CD14-positive monocyte (primary cell): ENCODE data around the gene CNIH2. TPM values are rescaled to one million over a fixed set of nuclear protein-coding genes. Genes with fewer than 3 reads are reported as not detected.

Experiments used
- DNase-seq, 3 donors: peaks; one replicate each; pipeline ENCODE4 v3.0.0-alpha.2; 2011 to 2022
- H2AFZ ChIP-seq: 2 replicates; pipeline ENCODE4 v1.6.0; 2012; ENCODE audit warnings: mild to moderate bottlenecking, low read depth, low read length, inconsistent platforms; ENCODE audit not compliant: insufficient read depth, poor library complexity, severe bottlenecking
- H3K27ac ChIP-seq, 2 donors: 1 replicate in 1 of 2; 2 replicates in 1 of 2; pipeline ENCODE4 v1.5.1; 2012 to 2013; ENCODE audit warnings: low read length in 2 of 2, control low read depth in 1 of 2, inconsistent platforms in 1 of 2, low read depth in 1 of 2, mild to moderate bottlenecking in 1 of 2
- H3K27me3 ChIP-seq, 2 donors: one replicate each; pipeline versions ENCODE4 v1.6.0 to v1.6.1; 2011 to 2013; ENCODE audit warnings: low read length in 2 of 2; ENCODE audit not compliant: control insufficient read depth in 2 of 2, insufficient read depth in 2 of 2
- H3K36me3 ChIP-seq, 2 donors: replicated peaks in 1 of 2; 1 replicate in 1 of 2; 2 replicates in 1 of 2; pipeline versions ENCODE4 v1.5.1 to v1.6.1; 2012 to 2013; ENCODE audit warnings: low read length in 2 of 2, control low read depth in 1 of 2, inconsistent platforms in 1 of 2, mild to moderate bottlenecking in 1 of 2; ENCODE audit not compliant: insufficient read depth in 2 of 2, control insufficient read depth in 1 of 2
- H3K4me1 ChIP-seq, 2 donors: 1 replicate in 1 of 2; 2 replicates in 1 of 2; pipeline versions ENCODE4 v1.5.1 to v1.6.1; 2012 to 2013; ENCODE audit warnings: low read length in 2 of 2, control low read depth in 1 of 2, inconsistent platforms in 1 of 2, mild to moderate bottlenecking in 1 of 2, moderate library complexity in 1 of 2; ENCODE audit not compliant: insufficient read depth in 2 of 2, control insufficient read depth in 1 of 2
- H3K4me2 ChIP-seq: replicated peaks from 2 replicates; pipeline ENCODE3; 2012; ENCODE audit warnings: low read length, moderate library complexity, mild to moderate bottlenecking; ENCODE audit not compliant: poor library complexity, severe bottlenecking; ENCODE audit errors: extremely low read depth
- H3K4me3 ChIP-seq, 3 experiments: fragments of 200-600 bp in 1 of 3; sonication (generic) in 1 of 3; replicated peaks in 1 of 3; 1 replicate in 2 of 3; 2 replicates in 1 of 3; pipeline ENCODE4 v1.5.1; 2011 to 2013; ENCODE audit warnings: low read length in 3 of 3, mild to moderate bottlenecking in 3 of 3, control low read depth in 2 of 3, low read depth in 2 of 3, inconsistent platforms in 1 of 3, moderate library complexity in 1 of 3
- H3K79me2 ChIP-seq: 2 replicates; pipeline ENCODE4 v1.6.0; 2012; ENCODE audit warnings: mild to moderate bottlenecking, control low read depth, inconsistent platforms, low read length, moderate library complexity; ENCODE audit not compliant: insufficient read depth
- H3K9ac ChIP-seq: 2 replicates; pipeline ENCODE4 v1.6.0; 2017; ENCODE audit warnings: low read length, mild to moderate bottlenecking; ENCODE audit not compliant: insufficient read depth, poor library complexity, severe bottlenecking
- H3K9me3 ChIP-seq, 2 donors: replicated peaks in 1 of 2; 1 replicate in 1 of 2; 2 replicates in 1 of 2; pipeline versions ENCODE4 v1.5.1 to v1.6.1; 2012 to 2013; ENCODE audit warnings: low read length in 2 of 2, control low read depth in 1 of 2; ENCODE audit not compliant: control insufficient read depth in 1 of 2, insufficient read depth in 1 of 2
- H4K20me1 ChIP-seq: 2 replicates; pipeline ENCODE4 v1.6.0; 2012; ENCODE audit warnings: mild to moderate bottlenecking, low read length, control low read depth, moderate library complexity; ENCODE audit not compliant: insufficient read depth
- H3K27ac Mint-ChIP-seq, 7 donors: one replicate each; pipeline ENCODE4 v1.8.0; 2020; ENCODE audit warnings: mild to moderate bottlenecking in 7 of 7, mixed read lengths in 7 of 7, moderate library complexity in 6 of 7, inconsistent platforms in 2 of 7
- H3K27me3 Mint-ChIP-seq, 3 donors: one replicate each; pipeline ENCODE4 v1.8.0; 2021 to 2022; ENCODE audit warnings: low read depth in 3 of 3, mild to moderate bottlenecking in 3 of 3, mixed read lengths in 3 of 3, moderate library complexity in 3 of 3, inconsistent platforms in 1 of 3
- H3K36me3 Mint-ChIP-seq, 2 donors: one replicate each; pipeline ENCODE4 v1.8.0; 2020; ENCODE audit warnings: mixed read lengths in 2 of 2, inconsistent platforms in 1 of 2, mild to moderate bottlenecking in 1 of 2
- H3K4me1 Mint-ChIP-seq: one replicate; pipeline ENCODE4 v1.8.0; 2020; ENCODE audit warnings: mild to moderate bottlenecking, mixed read lengths
- H3K4me3 Mint-ChIP-seq, 2 donors: one replicate each; pipeline ENCODE4 v1.8.0; 2020; ENCODE audit warnings: mild to moderate bottlenecking in 2 of 2, mixed read lengths in 2 of 2, moderate library complexity in 1 of 2
- H3K9me3 Mint-ChIP-seq, 7 donors: one replicate each; pipeline ENCODE4 v1.8.0; 2020 to 2022; ENCODE audit warnings: mixed read lengths in 7 of 7, mild to moderate bottlenecking in 6 of 7, moderate library complexity in 6 of 7, inconsistent platforms in 2 of 7
- CTCF ChIP-seq: fragments of 200-600 bp; IDR thresholded peaks from one replicate; pipeline ENCODE4 v1.8.0; 2022; ENCODE audit warnings: antibody characterized with exemption, mild to moderate bottlenecking
- WGBS: methylation state at CpG from one replicate; pipeline ENCODE4 v1.1.5; 2013; ENCODE audit warnings: missing lambda C conversion rate; ENCODE audit not compliant: insufficient coverage; 5-methylcytosine and 5-hydroxymethylcytosine counted together
- intact Hi-C, 2 donors: fragments of 100-400 bp; cut with micrococcal nuclease; formaldehyde crosslinking; loops; one replicate each; pipeline versions ENCODE4 v1.15.0 to v1.15.1; 2023
- polyA plus RNA-seq, 3 donors: library from polyadenylated mRNA; depleted of rRNA in 1 of 3; unstranded in 2 of 3; stranded (reverse) in 1 of 3; fragments of 300-500 nt in 2 of 3; fragments of >200 nt in 1 of 3; fragmentation: Illumina TruSeq in 2 of 3; gene quantifications; 1 replicate in 2 of 3; 2 replicates in 1 of 3; pipeline ENCODE4 v1.2.3, GENCODE V29; 2012 to 2021

CNIH2 gene
- polyA plus RNA-seq, 3 donors: 1.2 TPM; not detected in 2

GRCh38 chr11:66285250-66285947 lies 7.4 kb downstream of the CNIH2 start:
- peaks cover 7 to 9% of the 10 kb centered on the region in 2 donors for H3K27me3 ChIP-seq
- TF ChIP-seq CTCF: no peak
- intact Hi-C loops: no loop called here
- no peak overlapping the region for H3K4me2 ChIP-seq
- peaks cover 3 to 14% of the 10 kb centered on the region in 2 donors for H3K36me3 ChIP-seq
- peaks cover 25% of the 10 kb centered on the region for H4K20me1 ChIP-seq
- no peak overlapping the region for H3K9ac ChIP-seq
- Mint-ChIP-seq H3K27me3 (peaks cover 13 to 21% (median 14%) of the 10 kb centered on the region in 3 donors), H3K4me1 (peaks cover 42% of the 10 kb centered on the region), H3K9me3 (peaks cover 0 to 3% (median 0%) of the 10 kb centered on the region in 7 donors), H3K36me3 (peaks cover 9 to 17% of the 10 kb centered on the region in 2 donors), H3K27ac (no peak overlapping the region), H3K4me3 (no peak overlapping the region)
- no peak overlapping the region for H2AFZ ChIP-seq
- no peaks in the 10 kb centered on the region for H3K79me2 ChIP-seq
- 96% methylated on average over 10 of the region's 13 CpGs for WGBS
- H3K4me3 ChIP-seq: no peak overlapping the region
- H3K4me1 ChIP-seq: peaks cover 33 to 46% of the 10 kb centered on the region in 2 donors
- no peak overlapping the region for H3K27ac ChIP-seq
- no peaks in the 10 kb centered on the region for H3K9me3 ChIP-seq
- no peak for DNase-seq

- H3K27me3 ChIP-seq: peaks cover 18 to 21% of the 10 kb centered on the region in 2 donors
- H3K27ac ChIP-seq: no peak overlapping the region
- peaks cover 9 to 17% of the 10 kb centered on the region in 2 donors for H3K36me3 Mint-ChIP-seq
- no peak overlapping the region for H3K4me2 ChIP-seq
- no peak overlapping the region for H3K4me3 Mint-ChIP-seq
- peaks cover 18 to 24% (median 22%) of the 10 kb centered on the region in 3 donors for H3K27me3 Mint-ChIP-seq
- peaks cover 42% of the 10 kb centered on the region for H3K4me1 Mint-ChIP-seq
- WGBS: 98% methylated on average over 5 of the region's 5 CpGs
- H3K9me3 ChIP-seq: peaks cover 0 to 6% of the 10 kb centered on the region in 2 donors
- no peaks in the 10 kb centered on the region for H3K79me2 ChIP-seq
- H3K9ac ChIP-seq: no peak overlapping the region
- peaks cover 3 to 14% of the 10 kb centered on the region in 2 donors for H3K36me3 ChIP-seq
- no peak for TF ChIP-seq CTCF
- H3K27ac Mint-ChIP-seq: no peak overlapping the region
- intact Hi-C loops: no loop called here
- no peak overlapping the region for H3K4me3 ChIP-seq
- H4K20me1 ChIP-seq: peaks cover 23% of the 10 kb centered on the region
- no peak overlapping the region for H2AFZ ChIP-seq
- H3K4me1 ChIP-seq: peaks cover 35 to 50% of the 10 kb centered on the region in 2 donors
- peaks cover 0 to 4% (median 0%) of the 10 kb centered on the region in 7 donors for H3K9me3 Mint-ChIP-seq
- no peak for DNase-seq
Measured at GRCh38 chr11:66286699-66287098, 8.7 kb downstream of the CNIH2 start.
